DMS153 treated with DMSO at 0.1 percent for 48 hours (cell line): ENCODE measurements around the gene TMEM242.

Experiments
- DNase-seq: peaks from one replicate; lab custom pipeline; 2025; ENCODE audit not compliant: unreplicated experiment; lab: John Stamatoyannopoulos, UW

The TMEM242 gene

GRCh38 chr6:157272372-157272771, 50.9 kb downstream of the TMEM242 start:
- DNase-seq, result no peak

- no peak for DNase-seq
Observed at GRCh38 chr6:157271911-157272310, 51.4 kb downstream of the TMEM242 start.

DNA sequence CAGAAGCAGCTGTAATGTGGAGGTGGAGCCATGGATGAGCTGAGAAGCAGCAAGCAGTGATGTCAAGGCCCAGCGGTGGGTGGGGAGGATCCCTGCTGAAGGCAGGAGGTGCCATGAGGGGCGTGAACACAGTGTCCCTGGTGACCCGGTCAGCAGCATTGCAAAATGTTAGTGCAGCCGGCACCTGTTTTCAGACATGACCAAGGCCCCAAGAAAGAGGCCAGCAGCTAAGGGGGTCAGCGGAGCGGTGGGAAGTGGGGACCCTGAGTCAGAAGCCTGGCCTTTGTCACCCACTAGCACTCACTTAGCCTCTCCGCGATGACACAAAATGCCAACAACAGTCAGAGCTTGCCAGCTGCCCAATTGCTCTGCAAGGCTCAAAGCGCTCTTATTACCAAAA, 51.9 kb downstream of the TMEM242 start:
- DNase-seq, result no peak

DNA sequence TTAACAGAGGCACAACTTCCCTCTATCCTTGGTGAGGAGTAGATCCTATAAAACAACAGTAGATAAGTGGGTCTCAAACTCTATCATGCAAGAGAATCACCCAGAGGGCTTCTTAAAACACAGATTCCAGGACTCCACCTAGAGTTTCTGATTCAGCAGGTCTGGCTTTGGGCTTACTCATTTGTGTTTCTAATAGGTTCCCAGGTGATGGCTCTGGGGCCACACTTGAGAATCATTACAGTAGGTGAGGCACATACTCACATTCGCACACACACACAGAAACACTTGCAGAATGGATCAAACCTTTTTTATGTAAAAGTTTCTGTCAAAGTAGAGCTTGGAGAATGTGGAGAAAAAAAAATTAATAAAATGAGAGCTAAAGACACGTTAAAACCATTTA, 52.4 kb downstream of the TMEM242 start:
- DNase-seq, result no peak

GRCh38 chr6:157270308-157270707, 53.0 kb downstream of the TMEM242 start:
- no peak for DNase-seq

DNA sequence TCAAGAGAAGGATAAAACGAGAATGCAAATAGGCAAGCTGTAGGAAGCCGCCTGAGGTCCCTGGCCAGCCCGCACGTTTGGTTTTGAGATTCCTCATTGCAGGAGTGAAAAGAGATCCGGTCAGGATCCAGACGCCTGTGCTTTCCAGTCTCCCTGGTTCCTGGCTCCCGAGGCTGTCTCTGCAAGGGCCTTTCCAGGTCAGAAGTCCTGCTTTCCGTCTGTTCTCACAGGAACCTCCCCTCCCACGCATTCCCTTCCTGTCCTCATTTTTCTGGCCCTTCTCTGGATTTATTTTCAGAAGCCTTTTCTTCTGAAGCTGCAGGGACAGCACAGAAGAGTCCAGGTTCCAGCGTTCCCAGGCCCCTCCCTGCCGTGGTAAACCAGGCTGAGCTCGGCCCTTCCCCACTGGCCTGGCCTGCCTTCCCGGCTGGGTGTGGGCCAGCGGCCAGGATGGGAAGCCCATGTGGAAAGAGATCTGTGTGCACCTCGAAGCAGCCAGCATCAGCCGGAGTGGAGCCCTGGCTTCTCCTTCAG, 54.0 kb downstream of the TMEM242 start:
- no peak for DNase-seq

DNA sequence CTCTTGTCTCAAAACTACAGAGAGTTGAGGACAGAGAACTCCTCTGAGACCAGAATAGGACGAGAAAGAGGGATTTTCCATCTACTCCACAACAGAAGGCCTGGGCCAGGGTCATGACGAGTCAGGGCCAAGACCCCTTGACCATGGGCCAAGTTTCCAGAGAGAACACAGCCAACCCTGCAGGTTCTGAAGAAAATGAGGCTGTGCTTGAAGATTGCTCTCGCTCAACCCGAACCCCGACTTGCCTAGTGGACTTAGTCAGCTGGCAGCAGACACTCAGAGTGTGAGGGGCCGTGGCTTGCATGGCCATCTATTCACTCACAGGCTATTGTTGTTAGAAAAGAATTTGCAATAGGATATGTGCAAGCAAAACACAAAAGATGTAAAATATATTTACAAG, 54.5 kb downstream of the TMEM242 start:
- DNase-seq, result no peak

DNA sequence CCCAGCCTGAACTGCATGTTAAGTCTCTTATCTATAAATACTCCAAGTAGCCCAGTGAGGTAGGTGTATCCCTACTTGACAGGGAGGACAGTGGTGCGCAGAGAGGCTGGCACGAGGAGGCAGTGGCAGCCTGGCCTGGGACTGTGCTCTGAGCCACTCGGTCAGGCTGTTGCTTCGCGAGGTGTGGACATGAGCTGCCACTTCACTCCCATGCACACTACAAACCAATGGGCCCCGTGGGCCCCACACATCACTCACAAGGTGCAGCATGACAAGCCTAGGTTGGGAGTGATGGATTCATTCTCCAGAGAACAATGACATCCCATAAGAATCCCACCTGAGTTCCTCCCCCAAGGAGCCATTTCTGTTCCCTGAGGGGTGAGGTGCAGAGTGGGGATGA, 54.9 kb downstream of the TMEM242 start:
- DNase-seq, result no peak

DNA sequence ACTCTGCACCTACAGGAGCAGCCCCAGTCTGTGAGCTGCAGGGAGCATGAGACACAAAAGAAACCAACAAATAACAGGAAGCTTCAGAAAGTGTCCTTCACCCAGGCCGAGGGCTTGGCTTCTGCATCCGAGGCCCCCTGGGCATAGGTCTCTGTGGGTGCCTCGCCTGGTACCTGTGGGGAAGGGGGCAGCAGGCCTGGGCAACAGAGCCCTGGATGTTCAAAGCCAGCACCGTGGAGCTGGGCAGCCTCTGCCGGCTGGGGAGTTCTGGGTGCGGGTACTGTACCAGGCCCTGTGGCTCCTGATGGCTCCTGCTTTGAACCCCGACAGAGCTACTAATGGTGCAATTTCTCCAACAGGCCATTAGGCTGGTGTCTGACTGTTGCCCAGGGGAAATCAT, 55.7 kb downstream of the TMEM242 start:
- no peak for DNase-seq

GRCh38 chr6:157267109-157267611, 56.2 kb downstream of the TMEM242 start:
- no peak for DNase-seq

DNA sequence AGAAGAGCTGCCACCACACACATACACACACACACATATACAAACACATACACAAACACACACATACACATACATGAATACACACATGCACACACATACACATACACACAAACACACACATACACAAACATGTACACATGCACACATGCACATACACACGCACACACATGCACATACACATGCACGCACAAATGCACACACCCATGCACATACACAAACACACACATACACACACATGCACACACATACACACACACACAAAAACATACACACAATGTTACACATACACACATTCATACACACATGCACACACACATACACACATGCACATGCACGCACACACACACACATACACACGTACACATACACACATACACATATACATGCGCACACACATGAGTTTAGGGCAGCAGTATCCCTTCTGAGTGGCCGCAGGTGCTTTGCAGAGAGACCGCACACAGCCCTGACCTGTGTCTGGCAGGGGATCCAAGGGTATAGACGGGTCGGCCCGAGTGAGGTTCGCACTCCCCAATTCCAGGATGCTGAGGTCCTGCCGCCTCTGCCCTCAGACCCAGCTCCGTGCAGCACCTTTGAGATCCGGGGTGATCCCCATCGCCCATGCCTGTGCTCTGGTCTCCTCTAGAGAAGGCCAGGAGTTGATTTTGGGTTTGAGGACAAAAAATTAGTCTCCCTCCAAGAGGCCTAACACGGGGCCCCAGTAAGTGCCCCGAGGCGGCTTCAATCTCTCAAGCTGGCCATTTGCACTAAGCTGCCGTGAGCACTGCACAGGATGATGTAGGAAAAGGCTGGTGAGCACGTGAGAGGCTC, 56.8 kb downstream of the TMEM242 start:
- no peak for DNase-seq

GRCh38 chr6:157265635-157266034, 57.7 kb downstream of the TMEM242 start:
- DNase-seq, result no peak

DNA sequence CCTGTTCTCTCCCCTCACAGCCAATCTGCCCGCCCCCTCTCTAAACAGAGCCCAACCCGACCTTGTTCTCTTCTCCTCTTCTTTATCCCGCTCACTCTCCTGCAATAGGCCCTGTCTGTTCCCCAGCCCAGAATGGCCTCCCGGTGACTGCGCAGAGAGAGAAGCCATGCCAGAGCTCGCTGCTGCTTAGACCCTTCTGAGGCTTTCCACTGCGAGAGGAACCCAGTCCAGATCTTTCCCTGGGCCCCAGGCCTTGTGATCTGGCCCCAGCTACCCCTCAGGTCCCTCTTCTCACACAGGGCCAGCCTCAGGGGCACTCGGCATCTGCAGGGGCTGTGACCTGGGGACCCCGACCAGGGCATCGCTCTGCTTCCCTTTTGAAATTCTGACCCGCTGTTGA, 58.1 kb downstream of the TMEM242 start:
- no peak for DNase-seq

- DNase-seq, result no peak
Observed at GRCh38 chr6:157264701-157265100, 58.6 kb downstream of the TMEM242 start.

- no peak for DNase-seq
Observed at GRCh38 chr6:157263881-157264397, 59.4 kb downstream of the TMEM242 start.

- no peak for DNase-seq
Observed at GRCh38 chr6:157263146-157263545, 60.2 kb downstream of the TMEM242 start.

GRCh38 chr6:157261606-157262005, 61.7 kb downstream of the TMEM242 start:
- no peak for DNase-seq

DNA sequence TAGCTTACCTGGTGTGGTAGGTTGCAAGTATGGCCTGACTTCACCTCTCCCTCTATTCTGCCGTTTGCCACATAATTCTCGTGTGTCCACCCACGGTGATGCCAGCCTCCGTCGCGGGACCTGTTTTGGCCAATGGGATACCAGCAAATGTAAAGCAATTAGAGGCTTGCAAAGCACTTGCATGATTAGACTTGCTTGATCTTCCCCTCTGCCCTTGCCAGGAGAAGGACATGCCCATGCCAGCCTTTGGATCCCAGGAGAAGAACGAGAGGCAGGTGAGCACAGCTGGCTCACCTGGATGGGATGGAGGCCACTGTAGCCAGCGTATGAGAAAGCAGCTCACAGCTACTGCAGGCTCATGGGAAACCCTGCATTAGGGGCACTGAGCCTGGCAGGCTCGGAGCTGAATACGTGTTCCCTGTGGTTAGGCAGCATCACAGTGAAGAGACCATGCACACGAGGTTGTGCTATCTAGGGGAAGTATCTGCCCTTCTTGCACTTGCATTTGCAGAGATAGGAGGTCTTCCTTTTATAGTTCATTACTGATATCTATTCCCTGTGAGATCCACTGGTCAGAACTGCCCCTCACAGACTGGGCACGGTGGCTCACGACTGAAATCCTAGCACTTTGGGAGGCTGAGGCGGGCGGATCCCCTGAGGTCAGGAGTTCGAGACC, 62.4 kb downstream of the TMEM242 start:
- DNase-seq, result no peak

DNA sequence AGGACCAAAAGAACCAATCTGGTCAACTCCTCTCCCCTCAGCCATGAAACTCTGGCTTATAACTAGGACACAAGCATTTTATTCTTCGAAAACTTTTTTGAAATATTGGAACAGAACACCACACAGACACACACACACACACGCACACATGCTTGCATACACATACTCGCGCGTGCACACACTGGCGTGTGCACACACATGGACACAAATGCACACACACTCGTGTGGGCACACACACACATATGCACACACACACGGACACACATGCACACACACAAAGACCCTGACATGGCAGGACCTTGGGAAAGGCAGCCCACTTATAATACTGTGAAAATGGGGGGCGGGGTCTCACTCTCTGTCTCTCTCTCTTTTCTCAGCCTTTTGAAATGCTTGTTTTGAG, 63.9 kb downstream of the TMEM242 start:
- no peak for DNase-seq

DNA sequence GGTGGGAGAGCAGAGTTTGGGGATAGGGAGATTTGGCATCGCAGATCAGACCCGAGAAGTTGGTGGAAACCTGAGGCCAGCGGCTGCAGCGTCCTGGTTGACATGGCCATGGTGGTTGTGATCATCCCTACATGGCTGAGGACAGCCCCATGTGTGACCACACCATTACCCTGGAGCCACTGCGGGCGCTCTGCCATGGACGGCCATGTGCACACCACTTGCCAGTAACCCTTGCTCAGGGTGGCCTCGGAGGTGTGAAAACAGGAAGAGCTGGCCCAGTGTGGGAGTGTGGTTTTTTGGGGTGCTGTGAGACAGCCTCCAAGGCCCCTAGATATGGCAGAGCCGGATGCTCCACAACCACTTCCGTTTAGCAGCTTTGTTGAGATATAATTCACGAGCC, 64.4 kb downstream of the TMEM242 start:
- no peak for DNase-seq

DNA sequence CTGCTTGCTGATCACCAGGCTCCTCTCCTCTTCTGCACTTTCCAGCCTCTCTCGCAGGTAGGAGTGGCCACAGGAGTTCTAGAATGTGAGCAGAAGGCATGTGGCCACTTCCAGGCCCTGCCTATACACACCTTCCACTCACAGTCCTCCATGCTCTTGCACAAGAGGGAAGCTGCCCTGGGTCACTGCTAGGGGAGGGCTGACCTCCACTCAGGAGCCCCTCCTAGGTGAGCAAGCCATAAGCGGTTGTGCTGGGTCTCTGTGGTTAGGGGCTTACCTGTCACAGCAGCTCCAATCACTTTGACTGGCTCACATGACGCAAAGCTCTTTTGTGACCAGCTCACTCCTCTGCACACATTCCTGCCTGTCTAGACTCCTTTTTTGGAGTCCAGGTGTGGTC, 68.2 kb downstream of the TMEM242 start:
- no peak for DNase-seq

GRCh38 chr6:157254538-157254937, 68.8 kb downstream of the TMEM242 start:
- DNase-seq, result no peak
